ENCODE results near the gene XRRA1.

The XRRA1 gene

DNA sequence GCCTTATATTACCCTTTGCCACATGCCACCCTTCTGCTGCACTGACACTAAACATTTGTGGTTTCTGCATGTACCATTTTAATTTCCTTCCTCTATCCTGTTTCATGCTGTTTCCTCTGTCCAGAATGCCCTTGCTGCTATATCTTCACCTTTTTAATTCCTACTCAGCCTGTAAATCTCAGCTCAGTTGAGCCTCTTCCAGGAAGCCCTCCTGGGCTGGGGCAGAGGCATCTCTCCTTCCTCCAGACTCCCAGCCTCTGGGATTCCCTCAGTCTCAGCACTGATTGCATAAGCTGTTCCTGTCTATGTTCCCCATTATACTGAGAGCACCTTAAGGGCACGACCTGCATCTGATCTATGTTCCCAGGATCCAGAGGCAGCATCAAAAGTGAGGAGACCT lies 101.5 kb downstream of the XRRA1 start:
- Histone ChIP-seq H3K4me1 (ENCODE audit: control insufficient read depth, low read depth, low read length) (peaks cover 18% of the 10 kb centered on the region), H3K9ac (ENCODE audit: low read length) (no peak overlapping the region), H3K27me3 (ENCODE audit: control insufficient read depth, insufficient read depth, low read length) (no peaks in the 10 kb centered on the region), H3K36me3 (ENCODE audit: control insufficient read depth, low read depth, low read length) (peaks cover 8% of the 10 kb centered on the region), H3K27ac (ENCODE audit: low read length) (no peak overlapping the region), H3K4me3 (ENCODE audit: low read length) (no peak overlapping the region), H3K9me3 (ENCODE audit: control insufficient read depth, low read depth, low read length) (no peaks in the 10 kb centered on the region)

DNA sequence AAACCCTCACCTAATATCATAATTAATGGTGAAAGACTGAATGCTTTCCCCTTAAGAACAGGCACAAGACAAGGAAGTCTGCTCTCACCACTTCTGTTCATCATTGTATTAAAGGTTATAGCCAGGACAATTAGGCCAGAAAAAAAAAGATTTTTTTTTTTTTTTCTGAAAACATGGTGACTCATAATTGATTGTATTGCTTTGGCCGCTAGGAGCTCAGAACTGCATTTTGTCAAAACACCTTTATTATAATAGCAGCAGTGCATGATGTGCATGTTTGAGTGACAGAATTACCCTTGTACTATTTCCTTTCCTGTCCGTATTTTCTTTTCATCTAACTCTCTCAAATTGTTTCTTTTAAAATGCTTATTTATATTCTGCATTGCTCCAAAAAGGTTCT lies 102.1 kb downstream of the XRRA1 start:
- H3K9me3 ChIP-seq (ENCODE audit: control insufficient read depth, low read depth, low read length): no peaks in the 10 kb centered on the region
- peaks cover 18% of the 10 kb centered on the region for H3K4me1 ChIP-seq (ENCODE audit: control insufficient read depth, low read depth, low read length)
- H3K4me3 ChIP-seq (ENCODE audit: low read length): no peak overlapping the region
- H3K27me3 ChIP-seq (ENCODE audit: control insufficient read depth, insufficient read depth, low read length): no peaks in the 10 kb centered on the region
- H3K9ac ChIP-seq (ENCODE audit: low read length): no peak overlapping the region
- H3K27ac ChIP-seq (ENCODE audit: low read length): no peak overlapping the region
- H3K36me3 ChIP-seq (ENCODE audit: control insufficient read depth, low read depth, low read length): peaks cover 8% of the 10 kb centered on the region

- Histone ChIP-seq H3K9ac (ENCODE audit: low read length) (no peak overlapping the region), H3K36me3 (ENCODE audit: control insufficient read depth, low read depth, low read length) (peaks cover 3% of the 10 kb centered on the region)
Measured at GRCh38 chr11:74845978-74846517, 102.8 kb downstream of the XRRA1 start.

GRCh38 chr11:74844865-74845264 lies 104.0 kb downstream of the XRRA1 start:
- H3K4me1 ChIP-seq (ENCODE audit: control insufficient read depth, low read depth, low read length): peaks cover 9% of the 10 kb centered on the region
- H3K27ac ChIP-seq (ENCODE audit: low read length): no peak overlapping the region
- H3K9ac ChIP-seq (ENCODE audit: low read length): no peak overlapping the region
- no peaks in the 10 kb centered on the region for H3K27me3 ChIP-seq (ENCODE audit: control insufficient read depth, insufficient read depth, low read length)
- H3K4me3 ChIP-seq (ENCODE audit: low read length): no peak overlapping the region
- no peaks in the 10 kb centered on the region for H3K9me3 ChIP-seq (ENCODE audit: control insufficient read depth, low read depth, low read length)
- no peaks in the 10 kb centered on the region for H3K36me3 ChIP-seq (ENCODE audit: control insufficient read depth, low read depth, low read length)

More at GRCh38 chr11:74845978-74846517, 102.8 kb downstream of the XRRA1 start:
- H3K9me3 ChIP-seq (ENCODE audit: control insufficient read depth, low read depth, low read length): no peaks in the 10 kb centered on the region
- no peaks in the 10 kb centered on the region for H3K27me3 ChIP-seq (ENCODE audit: control insufficient read depth, insufficient read depth, low read length)
- peaks cover 18% of the 10 kb centered on the region for H3K4me1 ChIP-seq (ENCODE audit: control insufficient read depth, low read depth, low read length)
- H3K4me3 ChIP-seq (ENCODE audit: low read length): no peak overlapping the region
- H3K27ac ChIP-seq (ENCODE audit: low read length): no peak overlapping the region

- no peak overlapping the region for H3K4me3 ChIP-seq (ENCODE audit: low read length)
- no peaks in the 10 kb centered on the region for H3K9me3 ChIP-seq (ENCODE audit: control insufficient read depth, low read depth, low read length)
- H3K36me3 ChIP-seq (ENCODE audit: control insufficient read depth, low read depth, low read length): no peaks in the 10 kb centered on the region
- peaks cover 1% of the 10 kb centered on the region for H3K4me1 ChIP-seq (ENCODE audit: control insufficient read depth, low read depth, low read length)
- H3K9ac ChIP-seq (ENCODE audit: low read length): no peak overlapping the region
- no peaks in the 10 kb centered on the region for H3K27me3 ChIP-seq (ENCODE audit: control insufficient read depth, insufficient read depth, low read length)
- H3K27ac ChIP-seq (ENCODE audit: low read length): no peak overlapping the region
Measured at GRCh38 chr11:74844072-74844471, 104.8 kb downstream of the XRRA1 start.

- Histone ChIP-seq H3K9me3 (ENCODE audit: control insufficient read depth, low read depth, low read length) (no peaks in the 10 kb centered on the region), H3K36me3 (ENCODE audit: control insufficient read depth, low read depth, low read length) (no peaks in the 10 kb centered on the region), H3K27me3 (ENCODE audit: control insufficient read depth, insufficient read depth, low read length) (no peaks in the 10 kb centered on the region), H3K4me1 (ENCODE audit: control insufficient read depth, low read depth, low read length) (no peaks in the 10 kb centered on the region), H3K27ac (ENCODE audit: low read length) (no peak overlapping the region), H3K9ac (ENCODE audit: low read length) (no peak overlapping the region), H3K4me3 (ENCODE audit: low read length) (no peak overlapping the region)
Measured at GRCh38 chr11:74842967-74843366, 105.9 kb downstream of the XRRA1 start.

DNA sequence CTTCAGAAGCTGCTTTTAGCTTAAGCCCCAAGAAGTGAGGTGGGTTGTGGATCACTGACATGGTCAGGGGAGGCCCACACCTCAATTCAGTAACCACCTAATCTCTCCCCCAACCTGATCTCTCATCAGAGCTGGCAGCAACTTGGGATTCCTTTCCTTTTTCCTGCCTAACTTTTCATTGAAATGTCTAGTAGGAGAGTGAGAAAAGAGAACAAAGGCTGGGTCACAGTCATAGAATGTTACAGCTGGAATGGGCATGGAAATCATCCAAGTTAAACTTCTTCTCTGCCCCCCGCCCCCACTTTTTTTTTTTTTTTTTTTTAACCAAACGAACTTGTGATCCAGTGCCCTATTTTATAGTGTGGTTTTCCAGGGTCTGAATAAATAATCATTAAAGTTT lies 108.4 kb downstream of the XRRA1 start:
- no peak overlapping the region for H3K9ac ChIP-seq (ENCODE audit: low read length)
- H3K27ac ChIP-seq (ENCODE audit: low read length): no peak overlapping the region
- H3K4me1 ChIP-seq (ENCODE audit: control insufficient read depth, low read depth, low read length): no peaks in the 10 kb centered on the region
- H3K36me3 ChIP-seq (ENCODE audit: control insufficient read depth, low read depth, low read length): peaks cover 20% of the 10 kb centered on the region
- H3K9me3 ChIP-seq (ENCODE audit: control insufficient read depth, low read depth, low read length): no peaks in the 10 kb centered on the region
- no peak overlapping the region for H3K4me3 ChIP-seq (ENCODE audit: low read length)
- no peaks in the 10 kb centered on the region for H3K27me3 ChIP-seq (ENCODE audit: control insufficient read depth, insufficient read depth, low read length)

GRCh38 chr11:74839971-74840370 lies 108.9 kb downstream of the XRRA1 start:
- no peak overlapping the region for H3K4me3 ChIP-seq (ENCODE audit: low read length)
- H3K9ac ChIP-seq (ENCODE audit: low read length): no peak overlapping the region
- no peaks in the 10 kb centered on the region for H3K9me3 ChIP-seq (ENCODE audit: control insufficient read depth, low read depth, low read length)
- no peaks in the 10 kb centered on the region for H3K4me1 ChIP-seq (ENCODE audit: control insufficient read depth, low read depth, low read length)
- peaks cover 25% of the 10 kb centered on the region for H3K36me3 ChIP-seq (ENCODE audit: control insufficient read depth, low read depth, low read length)
- no peaks in the 10 kb centered on the region for H3K27me3 ChIP-seq (ENCODE audit: control insufficient read depth, insufficient read depth, low read length)
- H3K27ac ChIP-seq (ENCODE audit: low read length): no peak overlapping the region

DNA sequence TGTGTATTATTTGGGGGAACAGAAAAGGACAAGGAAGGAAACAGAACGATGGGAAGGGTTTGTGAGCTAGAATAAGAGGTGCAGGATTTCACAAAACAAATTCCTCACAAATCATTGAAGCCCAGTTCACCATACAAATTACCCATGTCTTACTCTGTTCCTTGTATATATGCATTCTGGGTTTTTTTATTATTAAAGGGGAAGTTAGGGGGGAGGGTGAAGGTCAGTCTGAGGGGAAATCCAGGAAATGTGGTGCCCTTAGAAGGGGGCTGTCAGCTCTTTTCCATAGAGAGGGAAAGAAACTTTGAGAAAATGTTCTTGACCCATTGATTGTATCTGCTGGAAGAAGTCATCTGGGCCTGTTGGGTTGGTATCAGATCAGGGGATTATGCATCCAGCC lies 109.4 kb downstream of the XRRA1 start:
- H3K36me3 ChIP-seq (ENCODE audit: control insufficient read depth, low read depth, low read length): peaks cover 30% of the 10 kb centered on the region
- no peak overlapping the region for H3K27ac ChIP-seq (ENCODE audit: low read length)
- no peaks in the 10 kb centered on the region for H3K9me3 ChIP-seq (ENCODE audit: control insufficient read depth, low read depth, low read length)
- H3K9ac ChIP-seq (ENCODE audit: low read length): no peak overlapping the region
- no peaks in the 10 kb centered on the region for H3K27me3 ChIP-seq (ENCODE audit: control insufficient read depth, insufficient read depth, low read length)
- no peak overlapping the region for H3K4me3 ChIP-seq (ENCODE audit: low read length)
- no peaks in the 10 kb centered on the region for H3K4me1 ChIP-seq (ENCODE audit: control insufficient read depth, low read depth, low read length)

DNA sequence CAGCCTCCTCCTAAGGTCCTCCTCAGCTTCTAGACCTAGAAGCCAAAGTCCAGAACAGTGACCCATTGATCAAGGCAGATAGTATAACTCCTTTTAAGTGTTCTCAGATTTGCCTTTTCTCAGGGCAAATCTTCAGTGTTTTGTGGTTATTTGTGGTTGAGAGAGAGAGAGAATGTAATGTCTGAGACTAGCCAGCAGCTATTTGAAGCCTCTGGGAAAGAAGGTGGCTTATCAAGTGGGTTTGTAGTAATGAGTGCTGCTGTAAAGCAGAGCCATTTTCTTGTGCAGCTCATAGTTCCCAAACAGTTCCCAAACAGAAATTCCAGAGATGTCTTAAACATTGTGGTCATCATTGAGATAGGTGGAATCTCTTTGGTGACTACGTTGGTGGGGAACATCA lies 110.7 kb downstream of the XRRA1 start:
- Histone ChIP-seq H3K27me3 (ENCODE audit: control insufficient read depth, insufficient read depth, low read length) (no peaks in the 10 kb centered on the region), H3K27ac (ENCODE audit: low read length) (no peak overlapping the region), H3K9me3 (ENCODE audit: control insufficient read depth, low read depth, low read length) (no peaks in the 10 kb centered on the region), H3K9ac (ENCODE audit: low read length) (no peak overlapping the region), H3K36me3 (ENCODE audit: control insufficient read depth, low read depth, low read length) (peaks cover 30% of the 10 kb centered on the region), H3K4me1 (ENCODE audit: control insufficient read depth, low read depth, low read length) (no peaks in the 10 kb centered on the region), H3K4me3 (ENCODE audit: low read length) (no peak overlapping the region)

- H3K27me3 ChIP-seq (ENCODE audit: control insufficient read depth, insufficient read depth, low read length): no peaks in the 10 kb centered on the region
- H3K4me3 ChIP-seq (ENCODE audit: low read length): no peak overlapping the region
- peaks cover 30% of the 10 kb centered on the region for H3K36me3 ChIP-seq (ENCODE audit: control insufficient read depth, low read depth, low read length)
- no peak overlapping the region for H3K9ac ChIP-seq (ENCODE audit: low read length)
- H3K27ac ChIP-seq (ENCODE audit: low read length): no peak overlapping the region
- H3K9me3 ChIP-seq (ENCODE audit: control insufficient read depth, low read depth, low read length): no peaks in the 10 kb centered on the region
- H3K4me1 ChIP-seq (ENCODE audit: control insufficient read depth, low read depth, low read length): no peaks in the 10 kb centered on the region
Measured at GRCh38 chr11:74837191-74837590, 111.7 kb downstream of the XRRA1 start.

DNA sequence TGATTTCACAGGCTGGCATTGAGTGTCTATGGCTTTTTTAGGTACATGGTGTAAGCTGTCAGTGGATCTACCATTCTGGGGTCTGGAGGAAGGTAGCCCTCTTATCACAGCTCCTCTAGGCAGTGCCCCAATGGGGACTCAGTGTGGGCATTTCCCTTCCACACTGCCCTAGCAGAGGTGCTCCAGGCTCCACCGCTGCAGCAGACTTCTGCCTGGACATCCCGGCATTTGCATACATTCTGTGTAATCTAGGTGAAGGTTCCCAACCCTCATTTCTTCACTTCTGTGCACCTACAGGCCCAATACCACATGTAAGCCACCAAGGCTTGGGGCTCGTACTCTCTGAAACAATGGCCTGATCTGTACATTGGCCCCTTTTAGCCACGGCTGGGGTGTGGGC lies 122.0 kb downstream of the XRRA1 start:
- peaks cover 20% of the 10 kb centered on the region for H3K9me3 ChIP-seq (ENCODE audit: control insufficient read depth, low read depth, low read length)
- no peaks in the 10 kb centered on the region for H3K4me1 ChIP-seq (ENCODE audit: control insufficient read depth, low read depth, low read length)
- H3K27ac ChIP-seq (ENCODE audit: low read length): no peak overlapping the region
- no peaks in the 10 kb centered on the region for H3K27me3 ChIP-seq (ENCODE audit: control insufficient read depth, insufficient read depth, low read length)
- no peak overlapping the region for H3K9ac ChIP-seq (ENCODE audit: low read length)
- no peaks in the 10 kb centered on the region for H3K36me3 ChIP-seq (ENCODE audit: control insufficient read depth, low read depth, low read length)
- H3K4me3 ChIP-seq (ENCODE audit: low read length): no peak overlapping the region
